Adrenal gland (tissue), 5 donors: Measurements from ENCODE around the gene DLEC1.

Source experiments
- POLR2A ChIP-seq, 2 donors: fragments of 450-650 bp; IDR thresholded peaks; one replicate each; pipeline ENCODE4 v1.6.1; 2017; ENCODE audit warnings: antibody characterized with exemption in 2 of 2, mild to moderate bottlenecking in 2 of 2, moderate library complexity in 1 of 2
- TF ChIP-seq, protein P1 (sequence below), 6 experiments: fragments of 450-650 bp in 4 of 6; fragments of 200-600 bp in 2 of 6; sonication (generic) in 1 of 6; IDR thresholded peaks; 1 replicate in 5 of 6; 2 replicates in 1 of 6; pipeline versions ENCODE4 v1.5.1 to v1.8.0; 2016 to 2021; ENCODE audit warnings: antibody characterized with exemption in 6 of 6, mild to moderate bottlenecking in 2 of 6, moderate library complexity in 1 of 6
- donor health status: DM: no; HTN: no; CAD: no.

- no peak for TF ChIP-seq POLR2A (IDR thresholded peaks at IDR 0.05)
- TF ChIP-seq, protein P1, sequence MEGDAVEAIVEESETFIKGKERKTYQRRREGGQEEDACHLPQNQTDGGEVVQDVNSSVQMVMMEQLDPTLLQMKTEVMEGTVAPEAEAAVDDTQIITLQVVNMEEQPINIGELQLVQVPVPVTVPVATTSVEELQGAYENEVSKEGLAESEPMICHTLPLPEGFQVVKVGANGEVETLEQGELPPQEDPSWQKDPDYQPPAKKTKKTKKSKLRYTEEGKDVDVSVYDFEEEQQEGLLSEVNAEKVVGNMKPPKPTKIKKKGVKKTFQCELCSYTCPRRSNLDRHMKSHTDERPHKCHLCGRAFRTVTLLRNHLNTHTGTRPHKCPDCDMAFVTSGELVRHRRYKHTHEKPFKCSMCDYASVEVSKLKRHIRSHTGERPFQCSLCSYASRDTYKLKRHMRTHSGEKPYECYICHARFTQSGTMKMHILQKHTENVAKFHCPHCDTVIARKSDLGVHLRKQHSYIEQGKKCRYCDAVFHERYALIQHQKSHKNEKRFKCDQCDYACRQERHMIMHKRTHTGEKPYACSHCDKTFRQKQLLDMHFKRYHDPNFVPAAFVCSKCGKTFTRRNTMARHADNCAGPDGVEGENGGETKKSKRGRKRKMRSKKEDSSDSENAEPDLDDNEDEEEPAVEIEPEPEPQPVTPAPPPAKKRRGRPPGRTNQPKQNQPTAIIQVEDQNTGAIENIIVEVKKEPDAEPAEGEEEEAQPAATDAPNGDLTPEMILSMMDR (IDR thresholded peaks at IDR 0.05): no peak
Observed at GRCh38 chr3:38083871-38084333, 44.9 kb downstream of the DLEC1 start.
